ENCODE measurements around the gene FBXO41.

The FBXO41 gene

DNA sequence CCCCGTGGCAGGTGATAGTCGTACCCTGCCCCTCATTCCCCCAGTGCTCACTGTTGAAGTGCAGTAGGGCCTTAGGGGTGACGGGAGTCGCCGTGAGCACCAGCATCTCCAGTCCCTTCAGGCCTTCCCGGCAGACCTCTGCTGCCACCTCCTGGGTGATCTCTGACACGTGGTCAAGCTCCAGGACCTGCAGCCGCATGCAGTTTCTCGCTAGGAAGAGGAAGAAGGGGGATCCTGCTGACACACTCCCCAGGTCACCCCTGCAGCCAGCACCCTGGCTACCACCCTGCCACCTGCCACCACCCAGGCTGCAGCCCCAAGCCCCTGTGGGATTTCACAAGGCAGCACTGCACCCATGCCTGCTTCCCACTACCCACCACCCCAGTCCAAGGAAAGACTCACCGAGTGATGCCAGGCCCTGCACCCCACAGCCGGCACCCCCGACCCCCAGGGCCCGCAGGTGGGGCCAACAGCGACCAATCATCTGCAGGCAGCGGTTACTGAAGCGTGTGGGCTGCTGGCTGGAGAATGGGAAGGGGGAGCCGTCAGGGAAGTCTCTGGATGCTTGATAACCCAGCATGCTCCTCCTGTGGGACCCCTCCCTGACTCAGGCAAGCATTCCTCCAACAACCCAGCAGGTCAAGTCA is 23.8 kb downstream of the FBXO41 start:
- no peaks in the 10 kb centered on the region for H3K9me3 ChIP-seq (ENCODE audit: control insufficient read depth, insufficient read depth, low read length)
- no peaks in the 10 kb centered on the region for H3K36me3 ChIP-seq (ENCODE audit: insufficient read depth, low read length)
- no peak overlapping the region for H3K9ac ChIP-seq (ENCODE audit: low read depth, low read length)
- peaks cover 3% of the 10 kb centered on the region; the same call in 1 of the 2 replicates for H3K4me1 ChIP-seq (ENCODE audit: insufficient read depth, low read length)

GRCh38 chr2:73259704-73260337 is 24.5 kb downstream of the FBXO41 start:
- no peaks in the 10 kb centered on the region for H3K9me3 ChIP-seq (ENCODE audit: control insufficient read depth, insufficient read depth, low read length)
- H3K36me3 ChIP-seq (ENCODE audit: insufficient read depth, low read length), result no peaks in the 10 kb centered on the region
- peaks cover 3% of the 10 kb centered on the region; the same call in 1 of the 2 replicates for H3K4me1 ChIP-seq (ENCODE audit: insufficient read depth, low read length)
- no peak overlapping the region for H3K9ac ChIP-seq (ENCODE audit: low read depth, low read length)

- Histone ChIP-seq H3K9me3 (ENCODE audit: control insufficient read depth, insufficient read depth, low read length) (no peaks in the 10 kb centered on the region), H3K36me3 (ENCODE audit: insufficient read depth, low read length) (no peaks in the 10 kb centered on the region), H3K9ac (ENCODE audit: low read depth, low read length) (no peak overlapping the region), H3K4me1 (ENCODE audit: insufficient read depth, low read length) (peaks cover 3% of the 10 kb centered on the region; the same call in 1 of the 2 replicates)
Observed at GRCh38 chr2:73259276-73259675, 25.0 kb downstream of the FBXO41 start.

DNA sequence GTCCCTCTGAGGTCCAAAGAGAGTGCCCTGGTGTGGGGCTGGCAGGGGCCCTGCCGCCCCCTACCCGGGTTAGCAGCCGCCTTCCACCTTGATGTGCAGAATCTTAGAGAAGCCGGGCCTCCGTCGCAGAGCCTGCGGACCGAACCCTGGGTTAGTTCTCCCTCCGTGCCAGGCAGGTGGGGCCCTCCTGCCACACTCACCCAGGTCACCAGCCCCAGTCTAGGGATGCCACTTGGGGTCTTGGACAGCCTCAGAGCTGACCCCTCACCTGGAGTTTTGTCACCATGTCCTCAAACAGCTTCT is 25.4 kb downstream of the FBXO41 start:
- no peaks in the 10 kb centered on the region for H3K9me3 ChIP-seq (ENCODE audit: control insufficient read depth, insufficient read depth, low read length)
- peaks cover 4% of the 10 kb centered on the region; the same call in 1 of the 2 replicates for H3K36me3 ChIP-seq (ENCODE audit: insufficient read depth, low read length)
- peaks cover 3% of the 10 kb centered on the region; the same call in 1 of the 2 replicates for H3K4me1 ChIP-seq (ENCODE audit: insufficient read depth, low read length)
- no peak overlapping the region for H3K9ac ChIP-seq (ENCODE audit: low read depth, low read length)

- Histone ChIP-seq H3K9me3 (ENCODE audit: control insufficient read depth, insufficient read depth, low read length) (no peaks in the 10 kb centered on the region), H3K36me3 (ENCODE audit: insufficient read depth, low read length) (peaks cover 6% of the 10 kb centered on the region; the same call in 1 of the 2 replicates), H3K4me1 (ENCODE audit: insufficient read depth, low read length) (peaks cover 3% of the 10 kb centered on the region; the same call in 1 of the 2 replicates), H3K9ac (ENCODE audit: low read depth, low read length) (no peak overlapping the region)
Observed at GRCh38 chr2:73258186-73258912, 25.9 kb downstream of the FBXO41 start.

DNA sequence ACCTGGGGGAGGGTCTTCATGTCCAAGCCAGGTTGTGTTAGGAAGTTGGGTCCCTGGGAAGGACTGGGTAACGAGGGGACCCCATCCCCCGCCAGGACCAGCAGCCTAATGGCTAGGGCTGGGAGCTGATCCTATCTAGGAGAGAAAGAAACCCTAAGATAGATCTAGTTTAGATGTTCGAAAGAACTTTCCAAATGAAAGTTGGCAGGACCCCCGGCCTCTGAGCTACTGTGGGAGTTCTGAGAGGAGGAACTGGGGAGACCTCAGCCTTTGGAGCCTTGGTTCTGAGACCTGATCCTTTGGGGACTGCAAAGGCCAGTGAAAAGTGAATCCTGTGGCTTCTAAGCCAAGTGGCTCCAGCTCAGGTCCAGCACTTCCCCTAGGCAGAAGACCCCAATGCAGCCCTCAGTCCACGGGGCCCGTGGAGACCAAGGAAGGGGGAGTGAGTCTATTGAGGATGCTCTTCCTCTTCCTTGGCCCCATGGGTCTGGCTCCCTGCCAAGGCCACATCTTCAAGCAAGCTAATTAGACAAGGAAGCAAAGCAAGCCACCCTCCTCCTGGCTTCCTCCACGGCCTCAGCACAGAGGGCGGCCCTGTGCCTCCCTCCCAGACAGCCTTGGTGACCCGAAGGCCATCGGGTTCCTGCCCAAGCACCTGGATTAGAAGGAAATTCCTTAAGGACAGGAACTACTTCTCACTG is 26.7 kb downstream of the FBXO41 start:
- Histone ChIP-seq H3K9ac (ENCODE audit: low read depth, low read length) (no peak overlapping the region), H3K36me3 (ENCODE audit: insufficient read depth, low read length) (peaks cover 11% of the 10 kb centered on the region; the same call in 1 of the 2 replicates), H3K9me3 (ENCODE audit: control insufficient read depth, insufficient read depth, low read length) (no peaks in the 10 kb centered on the region), H3K4me1 (ENCODE audit: insufficient read depth, low read length) (peaks cover 3% of the 10 kb centered on the region; the same call in 1 of the 2 replicates)

GRCh38 chr2:73257021-73257420 is 27.3 kb downstream of the FBXO41 start:
- H3K36me3 ChIP-seq (ENCODE audit: insufficient read depth, low read length), result peaks cover 12% of the 10 kb centered on the region; the same call in 1 of the 2 replicates
- no peak overlapping the region for H3K9ac ChIP-seq (ENCODE audit: low read depth, low read length)
- H3K4me1 ChIP-seq (ENCODE audit: insufficient read depth, low read length), result peaks cover 3% of the 10 kb centered on the region; the same call in 1 of the 2 replicates
- no peaks in the 10 kb centered on the region for H3K9me3 ChIP-seq (ENCODE audit: control insufficient read depth, insufficient read depth, low read length)

DNA sequence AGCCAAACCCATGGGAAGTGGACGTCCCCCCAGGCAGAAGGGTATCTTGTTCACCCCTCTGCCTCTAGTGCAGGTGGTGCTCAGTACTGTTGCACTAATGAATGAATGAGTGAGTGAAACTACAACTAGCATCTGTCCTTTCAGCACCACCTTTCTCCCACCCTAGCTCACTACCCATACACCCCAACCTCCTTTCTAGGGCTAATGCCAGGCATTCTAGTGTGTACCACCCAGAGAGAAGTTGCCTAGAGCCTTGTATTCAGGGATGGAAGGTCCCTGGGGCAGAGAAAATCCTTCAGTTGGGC is 27.7 kb downstream of the FBXO41 start:
- Histone ChIP-seq H3K4me1 (ENCODE audit: insufficient read depth, low read length) (peaks cover 3% of the 10 kb centered on the region; the same call in 1 of the 2 replicates), H3K9me3 (ENCODE audit: control insufficient read depth, insufficient read depth, low read length) (no peaks in the 10 kb centered on the region), H3K9ac (ENCODE audit: low read depth, low read length) (no peak overlapping the region), H3K36me3 (ENCODE audit: insufficient read depth, low read length) (peaks cover 15% of the 10 kb centered on the region; the same call in 1 of the 2 replicates)

- Histone ChIP-seq H3K4me1 (ENCODE audit: insufficient read depth, low read length) (peaks cover 3% of the 10 kb centered on the region; the same call in 1 of the 2 replicates), H3K9me3 (ENCODE audit: control insufficient read depth, insufficient read depth, low read length) (no peaks in the 10 kb centered on the region), H3K36me3 (ENCODE audit: insufficient read depth, low read length) (peaks cover 15% of the 10 kb centered on the region; the same call in 1 of the 2 replicates), H3K9ac (ENCODE audit: low read depth, low read length) (no peak overlapping the region)
Observed at GRCh38 chr2:73255907-73256617, 28.2 kb downstream of the FBXO41 start.

DNA sequence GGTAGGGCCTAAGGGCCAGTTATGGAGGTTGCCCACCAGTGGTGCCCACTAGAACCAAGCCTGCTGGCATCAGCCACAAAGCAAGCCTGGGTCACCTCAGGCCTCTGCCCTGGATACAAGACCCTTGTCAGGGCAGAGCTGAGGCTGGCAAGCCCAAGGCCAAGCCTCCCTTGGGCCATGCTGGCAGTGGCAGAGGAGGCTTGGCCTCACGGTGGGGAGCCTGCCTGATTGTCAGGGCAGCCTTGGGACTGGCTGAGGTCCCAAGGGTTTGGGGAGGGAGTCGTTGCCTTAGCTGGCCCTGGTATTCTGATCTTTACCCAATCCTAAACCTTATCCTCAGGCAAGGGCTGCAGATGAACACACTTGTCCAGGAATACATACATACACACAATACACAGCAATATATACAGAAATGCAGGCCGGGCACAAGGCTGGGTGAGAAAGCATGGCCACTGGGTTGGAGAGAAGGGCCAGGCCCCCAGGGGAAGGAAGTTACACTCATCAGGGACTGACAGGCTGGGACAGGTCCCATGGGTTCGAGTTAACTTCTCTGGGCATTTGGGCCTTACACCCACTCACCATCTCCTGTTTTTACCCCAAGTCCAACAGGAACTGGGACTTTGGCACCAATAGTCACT is 29.2 kb downstream of the FBXO41 start:
- Histone ChIP-seq H3K9me3 (ENCODE audit: control insufficient read depth, insufficient read depth, low read length) (no peaks in the 10 kb centered on the region), H3K4me1 (ENCODE audit: insufficient read depth, low read length) (peaks cover 3% of the 10 kb centered on the region; the same call in 1 of the 2 replicates), H3K36me3 (ENCODE audit: insufficient read depth, low read length) (peaks cover 23% of the 10 kb centered on the region), H3K9ac (ENCODE audit: low read depth, low read length) (no peak overlapping the region)

DNA sequence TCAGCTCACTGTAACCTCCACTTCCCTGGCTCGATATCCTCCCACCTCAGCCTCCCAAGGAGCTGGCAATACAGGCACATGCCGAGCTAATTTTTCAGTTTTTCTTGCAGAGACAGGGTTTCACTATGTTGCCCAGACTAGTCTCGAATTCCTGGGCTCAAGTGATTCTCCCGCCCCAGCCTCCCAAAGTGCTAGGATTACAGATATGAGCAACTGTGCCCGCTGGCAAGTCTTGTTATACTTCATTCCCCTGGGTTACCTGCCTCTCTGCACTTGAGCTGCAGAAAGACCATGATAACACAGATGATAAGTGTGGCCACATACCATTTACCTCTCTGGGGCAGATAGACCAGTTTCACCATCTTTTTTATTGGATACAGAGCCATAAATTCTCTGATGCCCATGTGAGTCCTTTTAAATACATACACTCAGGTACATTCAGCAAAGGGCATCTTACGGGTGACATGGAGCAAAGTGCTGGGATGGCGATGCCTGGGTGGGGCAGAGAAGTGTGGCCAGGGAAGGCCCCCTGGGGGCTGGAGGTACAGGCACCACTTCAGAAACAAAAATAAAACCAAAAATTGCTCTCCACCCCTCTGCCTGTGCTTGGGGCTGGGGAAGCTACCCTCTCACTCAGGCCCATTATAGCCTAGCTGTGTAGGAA is 29.8 kb downstream of the FBXO41 start:
- Histone ChIP-seq H3K9ac (ENCODE audit: low read depth, low read length) (no peak overlapping the region), H3K9me3 (ENCODE audit: control insufficient read depth, insufficient read depth, low read length) (no peaks in the 10 kb centered on the region), H3K4me1 (ENCODE audit: insufficient read depth, low read length) (peaks cover 3% of the 10 kb centered on the region; the same call in 1 of the 2 replicates), H3K36me3 (ENCODE audit: insufficient read depth, low read length) (peaks cover 29% of the 10 kb centered on the region)

DNA sequence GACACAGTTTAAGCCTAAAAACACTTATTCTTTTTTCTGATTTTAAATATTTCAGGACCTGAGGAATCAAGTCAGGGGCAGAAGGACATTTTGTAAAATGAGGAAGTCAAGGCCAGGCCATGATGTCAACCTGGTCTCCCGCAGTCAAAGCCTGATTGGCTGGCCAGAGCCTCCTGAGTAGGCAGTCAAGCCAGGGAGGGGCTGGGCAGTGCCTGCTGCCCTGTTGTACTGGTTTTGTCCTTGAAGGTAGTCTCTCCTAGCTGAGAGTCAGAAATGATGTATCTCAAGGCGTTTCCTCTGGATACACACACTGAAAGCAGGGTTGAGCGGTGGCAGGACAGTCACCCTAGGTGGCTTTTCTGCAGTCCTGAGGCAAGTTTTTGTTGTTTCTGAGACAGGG is 30.4 kb downstream of the FBXO41 start:
- H3K36me3 ChIP-seq (ENCODE audit: insufficient read depth, low read length), result peaks cover 34% of the 10 kb centered on the region
- H3K9me3 ChIP-seq (ENCODE audit: control insufficient read depth, insufficient read depth, low read length), result no peaks in the 10 kb centered on the region
- H3K4me1 ChIP-seq (ENCODE audit: insufficient read depth, low read length), result peaks cover 3% of the 10 kb centered on the region; the same call in 1 of the 2 replicates
- no peak overlapping the region for H3K9ac ChIP-seq (ENCODE audit: low read depth, low read length)

DNA sequence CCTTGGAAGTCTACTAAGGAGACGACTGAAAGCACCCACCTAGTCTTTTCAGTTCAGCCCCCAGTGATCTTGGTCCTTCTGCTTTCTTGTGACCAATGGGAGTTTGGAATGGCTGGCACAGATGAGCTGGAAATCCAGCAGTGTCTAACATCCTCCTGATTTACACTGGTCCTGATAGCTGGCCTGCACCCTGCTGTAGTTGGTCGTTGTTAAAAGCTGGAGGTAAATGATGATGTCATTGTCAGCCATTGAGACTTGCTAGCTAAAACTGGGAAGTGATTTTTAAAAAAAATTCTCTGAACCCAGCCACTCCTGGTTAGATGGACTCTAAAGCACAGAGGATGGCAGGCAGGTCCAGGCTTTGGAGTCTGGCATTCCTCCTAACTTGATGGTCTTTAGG is 30.9 kb downstream of the FBXO41 start:
- peaks cover 39% of the 10 kb centered on the region for H3K36me3 ChIP-seq (ENCODE audit: insufficient read depth, low read length)

More for the DNA sequence above, 30.9 kb downstream of the FBXO41 start:
- no peaks in the 10 kb centered on the region for H3K9me3 ChIP-seq (ENCODE audit: control insufficient read depth, insufficient read depth, low read length)
- no peak overlapping the region for H3K9ac ChIP-seq (ENCODE audit: low read depth, low read length)
- peaks cover 3% of the 10 kb centered on the region; the same call in 1 of the 2 replicates for H3K4me1 ChIP-seq (ENCODE audit: insufficient read depth, low read length)
